Measurements from ENCODE around the gene ABO. TPM values are rescaled to one million over a fixed set of nuclear protein-coding genes. Genes with fewer than 3 reads are reported as not detected.

Gene ABO
- total RNA-seq, 1 experiment from 2014 or later, result 1.2 TPM

DNA sequence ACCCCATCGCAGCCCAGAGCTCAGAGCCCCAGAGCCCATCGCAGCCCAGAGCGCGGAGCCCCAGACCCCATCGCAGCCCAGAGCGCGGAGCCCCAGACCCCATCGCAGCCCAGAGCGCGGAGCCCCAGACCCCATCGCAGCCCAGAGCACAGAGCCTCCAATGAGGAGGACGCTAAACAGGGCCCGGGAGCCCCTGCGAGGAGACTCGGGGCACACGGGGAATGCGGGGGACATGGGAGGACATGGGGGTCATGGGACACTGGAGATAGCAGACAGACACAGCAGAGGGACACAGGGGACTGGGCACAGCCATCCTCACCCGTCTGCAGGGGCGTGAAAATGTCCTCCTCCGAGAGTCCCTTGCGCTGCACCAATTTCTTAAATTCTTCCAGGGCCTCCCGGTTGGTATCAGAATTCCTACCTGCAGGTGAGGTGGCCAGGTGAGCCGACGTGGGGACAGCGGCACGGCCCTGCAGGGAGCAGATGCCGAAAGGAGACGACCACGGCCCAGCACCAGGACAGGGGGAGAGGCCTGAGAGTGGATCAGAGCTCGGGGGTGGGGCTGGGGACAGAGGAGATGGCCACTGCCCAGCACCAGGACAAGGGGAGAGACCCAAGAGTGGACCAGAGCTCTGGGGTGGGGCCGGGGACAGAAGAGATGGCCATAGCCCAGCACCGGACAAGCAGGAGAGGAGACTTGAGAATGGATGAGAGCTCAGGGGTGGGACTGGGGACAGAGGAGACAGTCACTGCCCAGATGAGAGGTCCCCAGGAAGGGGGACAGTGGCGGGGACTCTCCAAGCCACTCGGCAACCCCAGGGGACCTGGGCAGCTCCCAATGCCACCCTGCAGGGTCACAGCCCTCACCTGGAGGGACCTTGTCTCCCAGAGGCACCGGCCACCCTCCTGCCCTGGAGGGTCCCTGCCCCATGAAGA lies 68.7 kb downstream of the ABO start:
- BruUV-seq (replicated peaks), result no TSS peak
- CTCF ChIA-PET, result no interaction called here

More for the DNA sequence above, 68.7 kb downstream of the ABO start:
- Histone ChIP-seq H3K79me2 (ENCODE audit: insufficient read depth, low read length) (no peaks in the 10 kb centered on the region), H3K4me2 (ENCODE audit: low read length) (no peak overlapping the region), H3K4me3 (replicated peaks in 1 of 2; ENCODE audit: low read depth in 1 of 2, low read length in 2 of 2) (no peak overlapping the region), H3K36me3 (ENCODE audit: control insufficient read depth in 1 of 2, insufficient read depth in 2 of 2, low read length in 2 of 2) (no peaks in the 10 kb centered on the region), H3K27ac (ENCODE audit: low read depth, low read length) (no peak overlapping the region), H3K9me2 (ENCODE audit: insufficient read depth) (no peaks in the 10 kb centered on the region), H4K20me1 (ENCODE audit: insufficient read depth) (no peaks in the 10 kb centered on the region), H3K27me3 (ENCODE audit: insufficient read depth, low read length) (no peaks in the 10 kb centered on the region), H3K4me1 (ENCODE audit: control insufficient read depth in 1 of 2, insufficient read depth in 2 of 2, low read length in 2 of 2) (peaks cover 0 to 13% of the 10 kb centered on the region in 2 experiments; a peak in 1 of 4 replicates), H2AFZ (ENCODE audit: low read depth, low read length, poor library complexity, severe bottlenecking) (no peak overlapping the region), H3K9ac (ENCODE audit: low read length) (no peak overlapping the region), H3K9me3 (ENCODE audit: control insufficient read depth in 1 of 2, insufficient read depth in 1 of 2, low read depth in 1 of 2, low read length in 2 of 2) (no peaks in the 10 kb centered on the region; a peak in 1 of 4 replicates)
- intact Hi-C loops (cut with micrococcal nuclease), result no loop called here
- no peak for DNase-seq (ENCODE audit: low read depth, low spot score)
- TF ChIP-seq REST (IDR thresholded peaks at IDR 0.05; ENCODE audit: low read depth) (no peak), ZFX (IDR thresholded peaks at IDR 0.05) (no peak), ZBTB33 (IDR thresholded peaks at IDR 0.05; ENCODE audit: extremely low read depth, insufficient replicate concordance, low read length) (no peak), CEBPB (IDR thresholded peaks at IDR 0.05; ENCODE audit: low read depth) (no peak), CBX3 (IDR thresholded peaks at IDR 0.05; ENCODE audit: low read depth) (no peak), JUND (IDR thresholded peaks at IDR 0.05) (no peak), SRF (IDR thresholded peaks at IDR 0.05; ENCODE audit: low read depth) (no peak), TCF7L2 (IDR thresholded peaks at IDR 0.05; ENCODE audit: borderline replicate concordance, extremely low read depth, insufficient read depth, insufficient read length) (no peak), POLR2A (IDR thresholded peaks at IDR 0.05; ENCODE audit: borderline replicate concordance, extremely low read depth, insufficient read depth, insufficient read length) (no peak), EZH2 (IDR thresholded peaks at IDR 0.05) (no peak), POLR2AphosphoS5 (IDR thresholded peaks at IDR 0.05; ENCODE audit: low read depth, low read length) (no peak), FOSL1 (IDR thresholded peaks at IDR 0.05; ENCODE audit: low read depth) (no peak), RAD21 (IDR thresholded peaks at IDR 0.05; ENCODE audit: low read depth) (no peak), ELF1 (IDR thresholded peaks at IDR 0.05; ENCODE audit: borderline replicate concordance, low read depth) (no peak), SIN3A (IDR thresholded peaks at IDR 0.05; ENCODE audit: low read depth) (no peak), YY1 (IDR thresholded peaks at IDR 0.05; ENCODE audit: extremely low read depth, insufficient replicate concordance, low read depth, low read length) (no peak), EGR1 (IDR thresholded peaks at IDR 0.05; ENCODE audit: low read depth) (no peak), SP1 (IDR thresholded peaks at IDR 0.05; ENCODE audit: low read depth) (no peak), EZH2phosphoT487 (IDR thresholded peaks at IDR 0.05; ENCODE audit: borderline replicate concordance) (no peak)
- ChIA-PET RAD21 (ENCODE audit: low non-redundant PET in 1 of 2, low total read pairs in 2 of 2, uncharacterized antibody in 2 of 2, unreplicated experiment in 2 of 2) (no interaction called here), POLR2A (no interaction called here)
- no peak for ATAC-seq

All from HCT116 (cell line).